CD4-positive, alpha-beta T cell treated with Interleukin-6 at 100 ng/mL for 8 hours (primary cell): ENCODE measurements around the gene CUEDC2.
A peak's percentile ranks its signal among the peaks of the same experiment; 100 is the strongest.

Experiments used
- DNase-seq: peaks from one replicate; pipeline ENCODE4 v3.0.0-alpha.2; 2020; ENCODE audit warnings: mixed read lengths, low spot score

CUEDC2 gene

GRCh38 chr10:102424916-102425315 lies 7.5 kb downstream of the CUEDC2 start:
- no peak for DNase-seq

- no peak for DNase-seq
Measured at GRCh38 chr10:102424145-102424544, 8.2 kb downstream of the CUEDC2 start.

- no peak for DNase-seq
Measured at GRCh38 chr10:102423372-102423968, 8.9 kb downstream of the CUEDC2 start.

GRCh38 chr10:102422545-102423129 lies 9.7 kb downstream of the CUEDC2 start:
- peak; percentile 41 for DNase-seq

- DNase-seq: no peak
Measured at GRCh38 chr10:102421757-102422512, 10.4 kb downstream of the CUEDC2 start.

GRCh38 chr10:102421507-102421756 lies 10.9 kb downstream of the CUEDC2 start:
- DNase-seq: no peak

- peak; percentile 94 for DNase-seq
Measured at GRCh38 chr10:102420714-102421506, 11.5 kb downstream of the CUEDC2 start, which contains the start of gene FBXL15. Gene FBXL15 (plus strand): TSS chr10:102420836. CDS start chr10:102421130, 294 bp downstream.

GRCh38 chr10:102420181-102420713 lies 12.1 kb downstream of the CUEDC2 start:
- no peak for DNase-seq

- DNase-seq: peak; percentile 59
Measured at GRCh38 chr10:102419269-102420180, 12.8 kb downstream of the CUEDC2 start.

- no peak for DNase-seq
Measured at GRCh38 chr10:102418622-102419268, 13.6 kb downstream of the CUEDC2 start, which contains the start of gene PSD. Gene PSD (minus strand): TSS chr10:102418785. CDS start chr10:102417038, 1,747 bp downstream.

DNA sequence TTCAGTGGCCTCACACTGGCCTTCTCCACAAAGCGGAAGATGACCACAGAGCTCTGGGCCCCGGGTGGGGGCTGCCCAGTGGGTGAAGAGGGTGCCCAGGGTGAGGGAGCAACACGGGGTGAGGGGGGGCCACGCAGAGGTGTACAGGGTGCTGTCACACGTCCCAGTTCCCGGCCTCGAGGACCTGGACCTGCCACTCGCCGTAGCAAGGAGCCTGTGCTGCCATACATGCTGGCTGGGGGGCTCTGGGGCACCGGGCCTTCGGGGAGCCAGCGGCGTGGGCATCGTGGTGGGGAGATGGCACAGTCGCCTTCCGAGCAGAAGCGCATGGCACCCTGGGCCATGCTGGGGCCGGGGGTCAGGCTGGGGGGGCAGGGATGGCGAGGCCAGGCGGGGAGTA lies 15.7 kb downstream of the CUEDC2 start:
- DNase-seq: no peak

DNA sequence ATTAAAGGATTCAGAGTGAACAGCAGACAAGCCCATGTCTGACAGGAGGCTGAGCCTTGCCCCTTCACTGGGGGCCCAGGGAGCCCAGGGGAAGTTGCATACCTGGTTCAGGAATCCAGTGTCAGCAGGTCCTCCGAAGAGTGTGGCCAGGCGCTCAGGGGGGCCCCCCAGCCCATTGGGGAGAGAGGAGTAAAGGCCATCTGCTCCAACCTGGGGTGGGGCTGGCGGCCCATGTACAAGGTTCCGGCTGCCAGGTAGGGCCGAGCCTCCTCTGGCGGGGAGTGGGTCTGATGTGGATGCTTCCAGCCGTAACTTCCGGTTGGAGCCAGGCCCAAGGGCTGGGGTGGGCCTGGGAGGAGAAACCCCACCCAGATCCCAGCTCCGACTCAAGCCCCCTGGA lies 16.1 kb downstream of the CUEDC2 start:
- DNase-seq: no peak

GRCh38 chr10:102414749-102415148 lies 17.6 kb downstream of the CUEDC2 start:
- DNase-seq: no peak

DNA sequence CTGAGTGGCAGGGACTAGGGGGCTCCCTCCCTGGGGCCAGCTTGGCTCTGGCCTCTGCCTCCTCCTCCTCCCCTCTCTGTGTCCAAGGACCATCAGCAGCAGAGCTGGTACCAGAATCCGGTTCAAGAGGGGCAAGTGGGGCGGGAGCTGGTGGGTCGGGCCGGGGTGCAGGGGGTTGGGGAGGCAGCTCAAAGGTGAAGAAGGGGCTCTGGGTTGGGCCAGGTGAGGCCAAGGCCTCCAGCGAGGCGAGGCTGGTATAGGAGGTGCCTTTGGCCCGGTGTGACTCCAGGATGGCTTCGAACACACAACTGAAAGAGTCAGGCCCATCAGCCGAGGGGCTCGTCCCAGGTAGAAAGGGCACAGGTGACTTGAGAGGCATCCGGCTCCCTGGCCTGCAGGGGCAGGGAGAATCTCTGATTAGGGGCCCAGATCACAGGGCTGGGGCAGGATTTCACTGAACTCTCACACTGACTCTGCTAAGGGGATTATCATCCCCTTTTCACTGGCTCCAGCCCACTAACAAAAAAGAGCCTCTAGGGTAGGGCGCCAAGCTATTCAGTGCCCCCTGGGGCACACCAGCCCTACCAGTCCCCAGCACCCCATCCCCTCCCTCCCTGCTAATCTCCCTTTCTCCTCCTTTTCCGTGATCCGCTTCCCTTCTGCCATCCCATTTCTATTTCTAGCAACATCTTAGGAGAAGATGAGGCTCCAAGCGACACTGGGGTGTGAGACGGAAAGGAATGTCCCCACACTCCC lies 18.4 kb downstream of the CUEDC2 start:
- no peak for DNase-seq

GRCh38 chr10:102413053-102413705 lies 19.2 kb downstream of the CUEDC2 start:
- peak; percentile 44 for DNase-seq

- DNase-seq: no peak
Measured at GRCh38 chr10:102412293-102412692, 20.1 kb downstream of the CUEDC2 start.

DNA sequence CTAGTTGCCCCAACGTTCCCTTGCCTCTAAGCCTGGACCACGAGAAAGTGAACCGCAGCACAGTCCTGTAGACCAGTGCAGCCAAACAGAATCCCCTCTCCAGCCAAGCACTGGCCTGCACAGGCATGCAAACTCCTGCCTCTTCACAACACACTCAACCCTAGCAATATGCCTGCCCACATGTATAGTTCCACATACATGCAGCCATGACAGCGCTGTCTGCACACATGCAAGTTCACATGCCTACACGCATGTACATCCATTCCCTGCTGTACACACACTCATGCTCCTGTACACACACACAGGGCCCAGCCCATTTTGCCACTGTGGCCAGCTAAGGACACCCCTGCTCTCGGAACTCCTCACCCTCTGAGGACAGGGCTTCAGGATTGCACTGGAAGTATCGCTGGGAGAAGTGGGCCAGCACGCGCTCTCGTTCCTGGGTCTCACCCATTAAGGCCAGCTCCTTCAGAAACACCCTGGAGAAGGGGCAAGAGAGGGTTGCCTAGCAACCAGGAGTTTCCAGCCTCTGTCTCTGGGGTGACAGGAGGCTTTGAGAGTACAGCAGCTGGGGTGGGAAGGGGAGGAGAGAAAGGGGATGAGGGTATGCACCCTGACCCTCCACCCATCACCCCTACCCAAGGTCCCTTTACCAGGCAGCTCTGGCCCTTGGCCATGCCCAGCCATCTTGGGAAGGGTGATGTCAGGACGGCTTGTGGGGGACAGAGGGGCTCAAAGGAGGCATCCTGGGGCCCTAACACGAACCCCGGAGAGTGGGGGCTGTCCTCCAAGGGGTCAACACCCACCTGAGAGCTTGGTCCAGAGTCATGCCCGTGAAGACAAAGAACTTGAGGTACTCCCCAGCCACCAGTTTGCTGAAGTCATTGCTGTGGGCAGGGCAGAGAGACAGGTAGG lies 20.8 kb downstream of the CUEDC2 start:
- no peak for DNase-seq

GRCh38 chr10:102410429-102411073 lies 21.8 kb downstream of the CUEDC2 start:
- DNase-seq: peak; percentile 60
